ENCODE results near the gene DDI2. TPM values are rescaled to one million over a fixed set of nuclear protein-coding genes. Genes with fewer than 3 reads are reported as not detected.

The DDI2 gene
- total RNA-seq, 4 donors from 2014 or later = 26.2 to 115 (median 43.7) TPM

- DNase-seq = no peak
- H3K9me3 ChIP-seq = no peaks in the 10 kb centered on the region
- H3K27ac ChIP-seq = no peak overlapping the region
- TF ChIP-seq CTCF (IDR thresholded peaks at IDR 0.05) (no peak), POLR2A (IDR thresholded peaks at IDR 0.05) (no peak)
- H3K4me1 ChIP-seq = no peaks in the 10 kb centered on the region
- H3K36me3 ChIP-seq = no peaks in the 10 kb centered on the region
- H3K4me3 ChIP-seq = no peak overlapping the region
- no peaks in the 10 kb centered on the region for H3K27me3 ChIP-seq
- intact Hi-C loops (cut with DNase I; ENCODE audit: low total_unique reads) = no loop called here
Observed at GRCh38 chr1:15583016-15583706, 34.1 kb upstream of the DDI2 start.

- no peaks in the 10 kb centered on the region for H3K4me1 ChIP-seq
- no peaks in the 10 kb centered on the region for H3K36me3 ChIP-seq
- peak within 1 kb of the TSS; percentile 4 to 39 for H3K4me3 ChIP-seq
- DNase-seq = peak in 1 of 2 donors; percentile 22
- intact Hi-C loops (cut with DNase I; ENCODE audit: low total_unique reads) = no loop called here
- no peak within 1 kb of the TSS for H3K27ac ChIP-seq
- TF ChIP-seq CTCF (IDR thresholded peaks at IDR 0.05) (no peak), POLR2A (IDR thresholded peaks at IDR 0.05) (no peak)
- H3K27me3 ChIP-seq = no peaks in the 10 kb centered on the region
- no peaks in the 10 kb centered on the region for H3K9me3 ChIP-seq
Observed at GRCh38 chr1:15584489-15585363, 32.5 kb upstream of the DDI2 start, which contains the start of gene AGMAT. Gene AGMAT, minus strand, starts transcription at chr1:15585051. Its CDS starts 84 bp downstream, at chr1:15584967.

- intact Hi-C loops (cut with DNase I; ENCODE audit: low total_unique reads) = loop anchor here (10.0 kb wide), 1 partner anchor 153 kb away; the partner anchor contains the start of gene TMEM82
- Histone ChIP-seq H3K36me3 (no peaks in the 10 kb centered on the region), H3K9me3 (no peaks in the 10 kb centered on the region), H3K27ac (no peak overlapping the region), H3K4me1 (no peaks in the 10 kb centered on the region), H3K4me3 (no peak overlapping the region), H3K27me3 (no peaks in the 10 kb centered on the region)
- DNase-seq = no peak
- TF ChIP-seq CTCF (IDR thresholded peaks at IDR 0.05) = no peak
- TF ChIP-seq POLR2A (IDR thresholded peaks at IDR 0.05) = no peak
Observed at GRCh38 chr1:15592285-15592684, 25.0 kb upstream of the DDI2 start.

GRCh38 chr1:15595809-15596617 is 21.2 kb upstream of the DDI2 start:
- TF ChIP-seq POLR2A (IDR thresholded peaks at IDR 0.05) (no peak), CTCF (IDR thresholded peaks at IDR 0.05) (no peak)
- intact Hi-C loops (cut with DNase I; ENCODE audit: low total_unique reads) = loop anchor here (10.0 kb wide), 1 partner anchor 149 kb away; the partner anchor contains the start of gene TMEM82
- Histone ChIP-seq H3K36me3 (no peaks in the 10 kb centered on the region), H3K27me3 (no peaks in the 10 kb centered on the region), H3K4me1 (no peaks in the 10 kb centered on the region), H3K4me3 (no peak overlapping the region), H3K9me3 (no peaks in the 10 kb centered on the region), H3K27ac (no peak overlapping the region)
- no peak for DNase-seq

All from uterus (tissue), 4 donors.